GM21825 (cell line): ENCODE data around the gene FTO.

ENCODE experiments used
- ATAC-seq: cut with Tn5 transposase; IDR thresholded peaks from one replicate; pipeline ENCODE4 v1.9.1; 2021; ENCODE audit warnings: mild to moderate bottlenecking, moderate library complexity; ENCODE audit not compliant: unreplicated experiment

The FTO gene

DNA sequence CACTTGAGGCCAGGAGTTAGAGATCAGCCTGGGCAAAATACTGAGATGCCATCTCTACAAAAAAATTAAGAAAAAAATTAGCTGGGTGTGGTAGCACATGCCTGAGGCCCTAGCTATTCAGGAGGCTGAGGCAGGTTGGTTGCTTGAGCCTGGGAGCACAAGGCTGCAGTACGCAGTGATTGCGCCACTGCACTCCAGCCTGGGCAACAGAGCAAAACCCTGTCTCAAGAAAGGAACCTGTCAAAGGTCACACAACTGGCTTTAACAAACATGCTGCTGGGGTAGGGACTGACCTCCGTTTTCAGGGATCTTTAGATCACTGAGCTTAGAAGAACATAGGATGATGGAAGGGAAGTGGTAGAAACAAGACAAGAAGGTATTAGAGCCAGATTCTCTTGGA, 487.6 kb downstream of the FTO start:
- no peak for ATAC-seq

- no peak for ATAC-seq
Measured at GRCh38 chr16:54193013-54193664, 489.2 kb downstream of the FTO start.

DNA sequence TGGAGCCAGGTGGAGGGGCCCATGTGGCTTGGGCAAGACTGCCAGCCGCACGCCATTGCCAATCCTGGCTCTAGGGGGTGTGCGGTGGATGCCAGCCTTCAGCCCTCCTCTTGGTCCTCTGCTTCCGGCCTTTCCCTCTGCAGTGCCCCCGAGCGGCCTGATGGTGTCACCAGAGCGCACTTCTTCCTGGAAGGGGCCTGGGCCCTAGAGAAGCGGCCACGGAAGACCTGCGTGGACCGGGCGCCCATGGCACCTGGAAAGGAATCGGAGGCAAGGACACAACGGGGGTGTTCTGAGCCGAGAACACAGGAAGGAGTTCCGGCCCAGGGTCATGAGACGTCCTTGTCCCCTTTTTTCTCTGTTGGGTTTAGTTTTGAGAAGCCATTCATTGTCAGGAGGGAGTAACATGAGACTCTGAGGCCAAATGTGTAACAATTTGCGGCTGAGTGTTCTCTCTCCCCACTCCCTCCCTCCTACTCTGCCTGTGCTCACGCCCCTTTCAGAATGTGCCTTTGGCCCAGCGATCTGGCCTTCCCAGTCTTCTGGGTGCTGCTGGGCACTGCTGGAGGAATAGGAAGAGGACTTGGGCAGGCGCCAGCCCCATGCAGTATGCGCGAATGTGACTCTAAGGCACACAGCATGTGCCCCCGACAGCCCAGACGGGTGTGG, 489.8 kb downstream of the FTO start:
- ATAC-seq: peak; percentile 86

GRCh38 chr16:54194334-54194743, 490.4 kb downstream of the FTO start:
- no peak for ATAC-seq

DNA sequence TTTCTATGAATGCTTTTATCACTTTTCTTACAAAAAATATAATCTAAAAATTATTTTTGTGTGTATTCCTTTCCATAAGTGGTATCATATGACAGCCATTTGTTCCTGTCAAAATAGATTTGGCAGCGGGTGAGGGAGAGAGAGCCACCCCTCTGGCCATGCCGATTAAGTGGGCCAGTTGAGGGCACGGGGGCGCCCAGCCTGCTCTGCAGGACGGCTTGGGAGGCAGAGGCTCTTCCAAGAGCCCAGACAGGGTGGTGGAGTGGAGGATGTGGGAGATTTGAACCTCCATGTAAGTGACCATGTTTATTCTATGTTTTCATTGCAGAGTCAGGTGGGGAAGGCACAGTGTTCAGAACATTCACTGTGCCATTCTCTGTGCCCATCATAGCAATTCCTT, 493.8 kb downstream of the FTO start:
- no peak for ATAC-seq

GRCh38 chr16:54199487-54200160, 495.7 kb downstream of the FTO start:
- ATAC-seq: no peak

DNA sequence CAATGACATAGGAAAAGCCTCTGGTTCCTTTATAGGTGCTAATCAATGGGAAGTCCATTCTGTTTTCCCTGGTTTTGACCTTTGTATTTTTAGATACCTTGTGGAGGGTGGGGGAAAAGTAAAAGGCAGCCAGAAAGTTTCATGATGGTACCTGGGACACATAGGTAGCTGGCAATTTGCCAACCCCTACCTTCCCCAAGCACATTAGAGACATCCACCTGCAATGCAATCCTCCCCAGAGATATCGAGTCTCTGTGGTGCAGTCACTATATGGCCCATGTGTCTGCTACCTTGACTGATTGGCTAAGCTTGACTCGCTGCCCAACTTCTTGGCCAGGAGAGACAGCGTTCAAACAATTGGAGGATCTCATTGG, 496.2 kb downstream of the FTO start:
- ATAC-seq: no peak

GRCh38 chr16:54200720-54201119, 496.8 kb downstream of the FTO start:
- no peak for ATAC-seq

- no peak for ATAC-seq
Measured at GRCh38 chr16:54201200-54201599, 497.2 kb downstream of the FTO start.
